SU-DHL-6 (cell line): ENCODE results near the gene MAP1B.

Source experiments
- EZH2phosphoT487 ChIP-seq: fragments of 200-600 bp; sonication (generic), shearing (Covaris generic); conservative IDR thresholded peaks from 2 replicates; pipeline ENCODE4 v1.6.1; 2018; ENCODE audit warnings: mild to moderate bottlenecking, antibody characterized with exemption, low read length, moderate library complexity, mixed read lengths
- TF ChIP-seq, protein P1 (sequence below): fragments of 200-600 bp; sonication (generic); IDR thresholded peaks from one replicate; pipeline ENCODE4 v1.5.1; 2017; ENCODE audit warnings: antibody characterized with exemption, mild to moderate bottlenecking, low read length, moderate library complexity; ENCODE audit not compliant: insufficient read depth, poor library complexity, severe bottlenecking

DNA sequence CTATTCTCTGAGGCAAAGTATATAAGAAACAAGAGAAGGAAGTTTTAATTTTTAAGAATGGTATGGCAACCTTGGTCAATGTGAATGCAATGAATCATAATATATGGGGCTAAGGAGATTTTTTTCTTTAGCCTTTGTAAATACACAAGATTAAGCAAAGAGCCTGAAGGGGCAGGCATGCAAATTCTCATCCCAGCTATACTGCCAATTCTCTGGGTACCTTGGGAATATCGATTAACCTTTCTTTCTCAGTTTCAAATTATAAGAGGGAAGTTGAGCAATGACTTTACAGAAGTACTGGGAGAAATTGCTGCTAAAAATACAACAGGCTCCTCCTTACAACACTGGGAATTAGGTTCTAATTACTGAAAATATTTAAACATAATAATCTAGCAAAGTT lies 115.2 kb downstream of the MAP1B start:
- TF ChIP-seq, protein P1, sequence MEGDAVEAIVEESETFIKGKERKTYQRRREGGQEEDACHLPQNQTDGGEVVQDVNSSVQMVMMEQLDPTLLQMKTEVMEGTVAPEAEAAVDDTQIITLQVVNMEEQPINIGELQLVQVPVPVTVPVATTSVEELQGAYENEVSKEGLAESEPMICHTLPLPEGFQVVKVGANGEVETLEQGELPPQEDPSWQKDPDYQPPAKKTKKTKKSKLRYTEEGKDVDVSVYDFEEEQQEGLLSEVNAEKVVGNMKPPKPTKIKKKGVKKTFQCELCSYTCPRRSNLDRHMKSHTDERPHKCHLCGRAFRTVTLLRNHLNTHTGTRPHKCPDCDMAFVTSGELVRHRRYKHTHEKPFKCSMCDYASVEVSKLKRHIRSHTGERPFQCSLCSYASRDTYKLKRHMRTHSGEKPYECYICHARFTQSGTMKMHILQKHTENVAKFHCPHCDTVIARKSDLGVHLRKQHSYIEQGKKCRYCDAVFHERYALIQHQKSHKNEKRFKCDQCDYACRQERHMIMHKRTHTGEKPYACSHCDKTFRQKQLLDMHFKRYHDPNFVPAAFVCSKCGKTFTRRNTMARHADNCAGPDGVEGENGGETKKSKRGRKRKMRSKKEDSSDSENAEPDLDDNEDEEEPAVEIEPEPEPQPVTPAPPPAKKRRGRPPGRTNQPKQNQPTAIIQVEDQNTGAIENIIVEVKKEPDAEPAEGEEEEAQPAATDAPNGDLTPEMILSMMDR: no peak
- no peak for TF ChIP-seq EZH2phosphoT487
